Measurements from ENCODE around the gene LRRC42.

DNA sequence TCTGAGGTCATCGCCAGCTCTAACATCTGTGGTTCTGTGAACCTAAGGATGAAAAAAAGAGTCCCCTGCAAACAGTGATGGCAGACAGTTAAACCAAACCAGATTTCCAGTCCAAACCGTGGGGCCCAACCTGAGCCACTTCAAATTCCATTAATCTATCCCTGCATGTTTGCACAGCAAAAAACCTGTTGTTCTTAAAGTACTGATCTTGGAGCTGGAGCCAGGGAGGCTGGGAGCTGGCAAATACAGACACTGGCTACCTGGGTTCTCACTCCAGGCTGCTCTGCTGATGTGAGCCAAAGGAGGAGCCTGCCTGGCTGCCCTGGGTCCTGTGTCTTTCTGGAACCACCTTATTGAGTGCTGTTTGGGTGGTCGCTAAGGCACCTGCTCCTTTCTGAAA, 55.4 kb downstream of the LRRC42 start:
- no peak for TF ChIP-seq GATA3 (IDR thresholded peaks at IDR 0.05; ENCODE audit: low read depth, low read length)
- no peak for TF ChIP-seq GATA2 (IDR thresholded peaks at IDR 0.05; ENCODE audit: low read depth, low read length)

All from SH-SY5Y (cell line).